HG03460 (cell line): ENCODE measurements around the gene PPFIA1.

Experiments used
- ATAC-seq: cut with Tn5 transposase; IDR thresholded peaks from one replicate; pipeline ENCODE4 v1.9.1; 2021; ENCODE audit not compliant: unreplicated experiment

Gene PPFIA1

DNA sequence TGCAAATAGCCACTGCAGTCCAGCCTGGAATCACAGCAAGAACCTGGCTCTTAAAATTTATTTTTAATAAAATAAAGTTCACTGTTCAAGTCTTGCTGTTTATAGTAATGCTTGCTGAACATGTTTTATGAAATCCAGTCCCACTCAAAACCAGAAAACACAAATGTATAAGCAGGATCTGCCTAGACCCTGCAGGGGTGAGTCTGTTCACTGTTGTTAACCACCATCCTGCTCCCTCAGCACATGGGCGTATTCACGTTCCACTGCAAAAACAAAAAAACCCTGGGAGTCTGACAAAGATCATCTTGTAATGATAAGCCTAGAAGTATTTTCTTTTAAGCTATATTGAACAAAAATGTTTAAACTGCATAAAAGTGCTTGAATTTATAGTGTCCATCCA lies 82.8 kb downstream of the PPFIA1 start:
- ATAC-seq: no peak

DNA sequence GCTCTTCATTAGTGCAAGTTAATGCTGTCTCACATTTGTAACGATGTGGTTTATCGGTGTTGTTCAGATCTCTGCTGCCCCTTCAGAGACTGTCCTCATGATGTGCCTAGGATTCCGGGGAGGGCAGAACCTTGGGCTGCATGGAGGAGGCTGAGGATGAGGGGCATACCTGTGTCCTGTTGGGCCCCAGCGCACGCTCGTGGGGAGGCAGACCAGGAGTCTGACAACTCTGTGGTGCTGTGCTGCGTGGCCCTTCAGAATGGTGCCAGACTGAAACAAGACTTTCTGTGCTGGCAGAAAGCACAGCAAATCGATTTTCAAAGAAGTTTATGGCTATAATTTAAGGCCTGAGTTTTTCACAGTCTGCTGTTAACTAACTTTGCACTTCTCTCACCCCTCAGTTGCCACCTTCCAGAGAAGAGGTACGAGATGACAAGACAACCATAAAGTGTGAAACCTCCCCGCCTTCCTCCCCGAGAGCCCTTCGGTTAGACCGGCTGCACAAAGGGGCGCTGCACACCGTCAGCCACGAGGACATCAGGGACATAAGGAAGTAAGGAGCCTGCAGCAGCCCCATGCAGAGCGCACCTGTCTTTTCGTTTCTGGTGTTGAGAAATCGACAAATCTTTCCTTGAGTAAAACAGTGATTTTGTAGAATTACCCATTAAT lies 83.5 kb downstream of the PPFIA1 start:
- no peak for ATAC-seq

DNA sequence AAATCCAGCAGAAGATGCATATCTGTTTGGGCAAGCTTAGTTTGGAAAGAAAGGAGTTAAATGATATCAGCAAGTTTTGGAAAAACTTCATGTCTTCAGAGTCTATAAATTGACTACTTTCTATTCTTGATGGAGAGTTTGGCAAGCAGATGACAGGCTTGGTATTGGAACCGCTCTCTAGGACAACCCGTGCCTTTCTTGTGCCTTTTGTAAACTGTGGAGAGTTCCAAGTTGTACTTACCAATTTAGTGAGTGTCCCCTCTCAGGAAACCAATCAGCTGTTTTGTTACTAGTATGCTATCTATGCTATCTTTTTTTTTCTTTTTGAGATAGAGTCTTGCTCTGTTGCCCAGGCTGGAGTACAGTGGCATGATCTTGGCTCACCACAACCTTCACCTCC lies 84.1 kb downstream of the PPFIA1 start:
- no peak for ATAC-seq

DNA sequence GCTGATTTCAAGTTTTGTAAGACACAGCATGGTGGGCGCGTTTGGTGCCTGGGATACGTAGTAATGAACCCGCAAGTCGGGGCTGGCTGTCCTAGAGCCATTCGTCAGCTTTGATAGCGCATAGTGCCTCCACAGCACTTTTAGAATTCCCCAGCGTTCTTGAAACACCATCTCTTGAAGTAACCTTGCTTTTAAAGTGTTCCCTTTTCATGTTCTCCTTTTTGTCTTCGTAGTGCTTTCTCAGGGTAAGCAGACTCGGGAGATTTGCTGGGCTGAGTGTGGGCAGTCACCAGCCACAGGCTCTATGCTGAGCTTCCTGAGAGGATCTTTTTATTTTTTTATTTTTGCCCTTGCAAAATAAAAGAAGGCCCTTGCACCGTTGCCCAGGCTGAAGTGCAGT lies 88.3 kb downstream of the PPFIA1 start:
- no peak for ATAC-seq

DNA sequence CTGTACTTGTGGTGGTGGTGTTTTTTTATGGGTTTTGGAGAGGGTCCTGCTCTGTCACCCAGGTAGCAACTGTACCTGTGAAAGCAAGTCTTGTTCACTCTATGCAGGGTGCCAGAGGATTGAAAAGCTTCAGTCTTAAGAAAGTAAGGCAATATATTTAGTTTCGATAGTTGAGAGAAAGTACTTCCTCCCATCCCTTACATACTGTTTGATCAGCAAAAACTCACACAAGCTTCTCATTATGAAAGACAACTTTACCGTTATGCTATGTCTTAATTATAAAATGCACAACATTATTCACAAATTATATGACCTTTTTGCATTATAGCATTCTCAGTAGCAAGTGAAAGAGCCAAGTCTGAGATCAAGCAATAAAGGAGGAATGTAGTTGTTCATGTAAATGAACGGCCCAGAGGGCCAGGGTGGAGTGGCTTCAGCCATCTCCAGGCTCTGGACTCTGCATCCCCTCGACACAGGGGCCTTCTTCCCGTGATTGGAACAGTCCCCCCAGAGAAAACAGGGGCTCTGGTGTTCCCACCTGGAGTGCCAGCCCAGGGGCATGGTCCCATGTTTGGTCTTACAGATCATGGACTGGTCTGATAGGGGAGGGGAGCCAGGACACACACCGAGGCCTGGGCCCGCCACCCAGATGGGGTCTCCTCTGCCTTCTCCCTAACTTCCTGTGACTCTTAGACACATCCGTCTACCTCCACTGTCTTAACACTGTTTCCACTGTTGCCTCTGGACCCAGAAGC lies 89.1 kb downstream of the PPFIA1 start:
- ATAC-seq: no peak

DNA sequence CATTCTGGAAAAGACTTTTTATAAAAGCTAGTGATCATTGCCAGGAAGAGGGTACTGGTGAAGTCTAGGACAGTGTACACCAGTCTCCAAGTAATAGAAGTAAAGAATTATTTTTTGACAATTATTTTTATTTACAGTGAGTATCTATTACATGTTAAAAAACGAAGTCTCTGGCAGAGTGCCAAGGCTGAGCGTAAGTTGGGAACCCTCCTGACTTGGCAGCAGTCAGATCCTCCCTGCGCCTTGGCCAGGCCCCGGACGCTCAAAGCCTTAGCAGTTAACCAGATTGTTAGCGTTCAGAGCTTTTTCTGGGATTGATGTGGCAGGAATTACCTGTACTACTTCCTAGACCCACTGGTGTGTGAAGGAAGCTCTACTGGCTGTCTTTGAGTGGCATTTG lies 89.7 kb downstream of the PPFIA1 start:
- ATAC-seq: no peak

DNA sequence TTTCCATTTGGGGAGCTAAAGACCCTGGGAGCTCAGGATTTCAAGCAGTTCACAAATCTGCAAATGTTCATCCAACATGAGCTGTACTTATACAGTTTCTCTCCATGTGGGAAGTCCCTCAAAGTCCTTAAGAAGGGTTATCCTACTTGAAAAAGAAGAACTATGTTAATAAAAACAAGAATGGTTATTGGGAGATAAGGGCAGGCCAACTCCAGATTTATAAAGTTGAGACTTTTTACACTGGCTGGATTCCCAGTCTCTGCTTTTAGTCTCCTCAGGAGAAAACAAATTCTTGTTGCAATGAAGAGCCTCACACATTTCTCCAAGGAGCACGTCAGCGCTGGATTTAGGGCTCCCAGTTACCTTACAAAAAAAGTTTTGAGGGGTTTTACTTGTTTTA lies 93.7 kb downstream of the PPFIA1 start:
- no peak for ATAC-seq

DNA sequence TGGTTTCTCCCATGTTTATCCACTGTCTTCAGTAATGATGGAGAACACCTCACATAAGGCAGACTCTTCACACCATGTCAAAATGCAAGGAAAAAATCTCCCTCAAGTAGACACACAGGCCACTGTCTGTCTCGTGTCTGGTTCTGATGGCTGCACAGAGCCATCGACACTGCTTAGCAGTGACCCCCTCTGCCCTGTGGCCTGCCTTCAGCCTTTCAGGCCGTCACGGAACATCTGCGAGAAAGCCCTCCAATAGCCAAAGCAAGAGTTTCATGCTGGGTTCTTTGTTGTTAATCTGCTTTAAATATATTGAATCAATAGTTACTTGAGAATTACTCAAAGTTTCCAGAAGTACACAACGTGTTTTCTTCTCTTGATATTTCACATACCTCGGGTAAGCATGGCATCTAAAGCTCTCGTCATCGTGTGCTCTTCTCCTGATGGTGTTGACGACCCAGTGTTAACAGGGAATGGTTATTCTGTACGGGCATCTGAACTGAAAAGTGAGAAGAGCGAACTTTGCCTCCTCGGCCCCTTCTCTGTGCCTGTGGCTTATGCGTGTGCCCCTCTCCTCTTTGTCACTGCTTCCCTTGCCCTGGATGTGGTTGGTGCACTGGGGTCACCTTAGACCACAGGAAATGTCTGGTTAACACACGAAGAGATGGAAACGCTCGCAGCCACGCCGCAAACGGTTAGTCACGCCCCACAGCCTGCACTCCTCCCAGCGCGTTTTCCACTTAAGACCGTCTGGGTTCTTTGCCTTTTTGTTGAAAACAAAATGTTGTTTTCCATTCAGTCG lies 94.5 kb downstream of the PPFIA1 start:
- ATAC-seq: no peak

DNA sequence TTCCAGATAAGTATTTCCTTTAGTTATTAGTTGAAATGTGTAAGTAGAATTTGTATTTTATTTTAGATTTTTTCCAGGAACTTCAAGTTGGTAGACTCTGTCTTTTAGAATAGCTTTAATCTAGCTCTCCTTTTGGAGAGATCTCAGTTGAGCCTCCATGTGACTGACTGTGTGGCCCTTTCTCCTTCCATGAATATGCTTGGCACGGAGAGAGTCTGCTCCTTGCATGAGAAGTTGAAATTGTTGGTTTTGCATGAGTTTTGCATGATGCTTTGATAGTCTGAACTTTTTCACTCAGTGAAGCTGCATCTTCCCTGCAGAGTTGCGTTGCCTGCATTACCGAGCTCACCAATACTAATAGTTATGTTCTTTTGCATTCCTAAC lies 95.0 kb downstream of the PPFIA1 start:
- no peak for ATAC-seq

DNA sequence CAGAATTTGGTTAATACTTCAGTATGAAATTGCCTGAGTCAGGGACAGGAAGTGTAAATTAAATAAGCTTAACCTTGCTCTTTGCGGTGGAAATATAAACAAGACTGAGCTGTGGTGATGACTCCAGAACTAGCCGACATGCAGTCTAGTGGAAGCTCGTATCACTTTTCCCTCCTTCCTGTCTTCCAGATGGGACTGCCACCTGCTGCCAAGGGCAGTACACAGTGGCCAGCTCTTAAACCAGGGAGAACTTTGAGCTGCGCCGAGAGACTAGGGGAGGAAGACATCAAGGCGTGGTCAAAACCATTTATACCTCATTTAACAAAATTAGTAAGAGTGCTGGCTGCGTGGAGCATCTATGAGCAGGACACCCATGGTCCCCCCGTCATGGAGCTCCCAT lies 96.6 kb downstream of the PPFIA1 start:
- ATAC-seq: no peak

DNA sequence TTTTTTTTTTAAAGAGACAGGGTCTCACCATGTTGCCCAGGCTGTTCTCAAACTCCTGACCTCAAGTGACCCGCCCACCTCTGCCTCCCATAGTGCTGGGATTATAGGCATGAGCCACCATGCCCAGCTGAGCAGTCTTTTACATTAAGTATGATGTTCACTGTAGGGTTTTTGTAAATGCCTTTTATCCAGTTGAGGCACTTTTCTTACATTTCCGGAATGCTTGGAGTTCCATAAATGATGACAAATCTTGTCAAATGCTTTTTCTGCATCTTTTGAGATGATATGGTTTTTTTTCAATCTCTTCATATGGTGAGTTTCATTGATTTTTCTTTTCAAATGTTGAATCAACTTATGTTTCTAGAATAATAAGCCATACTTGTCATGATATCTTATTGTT lies 98.5 kb downstream of the PPFIA1 start:
- ATAC-seq: no peak

DNA sequence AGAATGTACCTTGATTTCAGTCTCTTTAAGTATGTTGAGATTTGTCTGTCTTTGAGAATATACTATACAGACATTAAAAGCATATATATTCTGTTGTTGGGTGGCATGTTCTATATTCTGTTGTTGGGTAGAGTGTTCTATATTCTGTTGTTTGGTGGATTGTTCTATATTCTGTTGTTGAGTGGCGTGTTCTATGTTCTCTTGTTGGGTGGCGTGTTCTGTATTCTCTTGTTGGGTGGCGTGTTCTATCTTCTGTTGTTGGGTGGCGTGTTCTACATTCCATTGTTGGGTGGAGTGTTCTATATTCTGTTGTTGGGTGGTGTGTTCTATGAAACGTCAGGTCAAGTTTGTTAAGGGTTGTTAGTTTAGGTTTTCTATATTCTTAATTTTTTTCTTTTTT lies 100.8 kb downstream of the PPFIA1 start:
- ATAC-seq: no peak

DNA sequence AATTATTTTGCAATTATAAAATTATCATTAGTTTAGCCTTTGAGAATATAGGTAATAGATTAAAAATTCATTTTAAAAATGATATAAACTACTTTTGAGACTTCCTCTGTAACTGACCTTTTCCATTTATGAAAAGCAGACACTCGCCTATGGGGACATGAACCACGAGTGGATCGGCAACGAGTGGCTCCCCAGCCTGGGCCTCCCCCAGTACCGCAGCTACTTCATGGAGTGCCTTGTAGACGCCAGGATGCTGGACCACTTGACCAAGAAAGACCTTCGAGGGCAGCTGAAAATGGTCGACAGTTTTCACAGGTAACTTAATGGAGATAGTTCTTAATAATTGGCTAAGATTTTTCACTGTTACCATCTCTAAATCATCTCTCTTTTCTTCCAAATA lies 101.6 kb downstream of the PPFIA1 start:
- ATAC-seq: no peak

DNA sequence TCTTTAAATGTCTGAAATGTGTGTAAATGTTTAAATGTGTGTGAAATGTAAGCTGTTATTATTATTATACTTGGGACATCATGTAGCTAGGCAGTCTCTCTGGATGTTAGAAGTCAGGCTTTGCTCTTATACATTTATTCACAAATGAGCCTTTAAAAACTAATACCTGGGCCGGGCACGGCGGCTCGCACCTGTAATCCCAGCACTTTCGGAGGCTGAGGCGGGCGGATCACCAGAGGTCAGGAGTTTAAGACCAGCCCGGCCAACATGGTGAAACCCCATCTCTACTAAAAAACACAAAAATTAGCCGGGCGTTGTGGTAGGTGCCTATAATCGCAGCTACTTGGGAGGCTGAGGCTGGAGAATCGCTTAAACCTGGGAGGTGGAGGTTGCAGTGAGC lies 106.1 kb downstream of the PPFIA1 start:
- ATAC-seq: no peak

DNA sequence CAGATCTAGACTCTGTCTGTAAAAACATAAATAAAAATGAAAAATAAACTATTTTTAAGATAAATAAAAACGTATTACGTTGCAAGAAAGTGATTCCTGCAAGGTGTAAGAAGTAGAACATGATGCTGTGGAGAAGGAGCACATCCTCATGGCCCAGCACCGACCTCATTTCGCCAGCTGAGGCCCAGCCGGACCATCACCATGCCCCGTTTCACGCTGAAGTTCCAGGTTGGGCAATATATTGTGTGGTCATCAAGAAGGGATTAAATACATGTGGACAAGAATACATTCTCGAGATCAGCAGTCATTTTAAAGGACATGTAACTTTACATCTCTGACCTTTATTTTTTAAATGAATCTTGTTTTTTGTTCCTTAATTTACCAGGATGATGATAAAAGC lies 107.2 kb downstream of the PPFIA1 start:
- no peak for ATAC-seq

DNA sequence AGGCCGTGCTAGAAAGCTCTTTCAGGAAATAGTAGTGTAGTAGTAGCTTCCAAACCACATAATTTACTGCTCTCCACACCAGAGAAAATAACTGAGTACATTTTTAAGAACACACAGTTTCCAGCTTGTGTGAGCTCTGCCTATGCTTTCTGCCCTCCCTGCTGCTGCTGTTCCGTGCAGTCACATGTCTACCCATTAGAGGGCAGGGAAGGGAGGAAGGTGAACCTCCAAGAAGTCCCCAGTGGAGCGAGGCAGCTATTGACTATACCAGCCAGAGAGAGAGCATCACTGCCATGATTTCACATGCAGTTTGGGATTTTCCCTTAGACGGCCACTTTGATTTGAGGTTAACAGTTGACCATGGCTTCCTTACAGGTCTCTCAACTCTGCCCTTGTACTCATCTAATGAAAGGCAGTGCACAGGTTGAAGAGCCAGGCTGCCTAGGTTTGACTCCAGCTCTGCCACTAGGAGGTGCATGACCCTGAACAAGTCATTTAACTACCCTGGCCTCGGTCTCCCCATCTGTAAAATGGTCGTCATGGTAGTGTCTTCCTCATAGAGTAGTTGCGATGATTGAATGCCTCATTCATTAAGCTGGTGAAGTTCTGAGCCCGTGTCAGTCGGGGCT lies 108.1 kb downstream of the PPFIA1 start:
- no peak for ATAC-seq

DNA sequence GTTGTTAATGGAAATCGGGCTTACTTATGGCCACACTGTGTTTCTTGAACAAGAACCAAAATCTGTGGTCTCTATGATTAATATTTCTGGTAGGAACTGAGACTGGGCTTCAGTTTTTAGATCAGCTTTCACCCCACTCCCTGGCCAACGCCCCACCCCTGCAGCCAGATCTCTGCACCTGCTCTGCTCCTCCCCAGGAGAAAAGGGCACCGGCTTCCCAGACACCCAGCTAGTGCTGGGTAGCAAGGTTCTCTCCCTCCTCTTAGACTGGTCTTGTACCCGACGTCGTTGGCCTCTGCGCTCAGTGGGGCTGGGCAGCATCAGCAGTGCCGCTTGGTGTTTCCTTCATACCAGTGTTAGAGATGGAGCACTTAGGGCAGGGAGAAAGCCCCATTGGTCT lies 110.9 kb downstream of the PPFIA1 start:
- no peak for ATAC-seq

DNA sequence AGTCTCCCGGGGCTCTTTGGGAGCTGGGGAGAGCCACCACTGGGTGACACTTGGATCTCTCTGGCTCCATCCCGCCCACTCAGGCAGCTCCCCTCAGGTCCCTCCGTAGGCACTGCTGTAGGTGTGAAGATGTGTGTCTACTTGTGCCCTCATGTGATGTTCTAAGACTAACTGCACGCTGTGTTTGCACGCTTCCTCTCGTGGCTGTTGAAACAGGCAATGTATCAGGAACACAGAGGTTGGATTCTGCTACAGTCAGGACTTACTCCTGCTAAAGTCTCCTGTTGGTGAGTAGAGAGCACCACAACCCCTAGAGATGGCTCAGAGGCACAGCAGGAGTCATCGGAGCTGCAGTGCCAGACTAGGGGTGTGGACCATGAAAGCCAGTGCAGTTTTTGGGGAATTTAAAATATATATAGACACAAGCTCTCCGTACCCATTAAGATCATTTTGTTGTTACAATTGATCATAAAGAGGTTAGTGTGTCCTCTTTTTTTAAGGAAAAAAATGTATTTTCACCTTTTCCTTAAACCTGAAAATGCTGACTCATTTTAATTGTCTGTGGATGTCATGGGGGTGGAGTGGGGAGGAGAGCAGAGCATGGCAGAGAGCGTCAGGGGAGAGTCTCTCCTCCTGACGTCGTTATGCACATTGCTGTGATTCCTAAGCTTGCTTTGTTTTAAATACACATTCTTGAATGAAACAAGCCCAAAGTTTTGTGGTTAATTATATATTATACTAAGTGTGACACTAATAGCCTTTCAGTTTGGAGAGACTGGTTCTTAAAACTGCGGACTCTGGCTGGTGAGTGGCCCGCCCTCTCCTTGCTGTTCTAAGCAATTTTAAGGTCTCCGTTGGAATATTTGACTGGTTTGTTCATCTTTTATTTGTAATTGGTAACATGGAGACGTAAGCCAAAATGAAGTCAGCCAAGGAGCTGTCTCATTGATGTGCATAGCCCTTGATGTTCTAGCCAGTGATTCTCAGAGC lies 111.7 kb downstream of the PPFIA1 start:
- ATAC-seq: no peak

DNA sequence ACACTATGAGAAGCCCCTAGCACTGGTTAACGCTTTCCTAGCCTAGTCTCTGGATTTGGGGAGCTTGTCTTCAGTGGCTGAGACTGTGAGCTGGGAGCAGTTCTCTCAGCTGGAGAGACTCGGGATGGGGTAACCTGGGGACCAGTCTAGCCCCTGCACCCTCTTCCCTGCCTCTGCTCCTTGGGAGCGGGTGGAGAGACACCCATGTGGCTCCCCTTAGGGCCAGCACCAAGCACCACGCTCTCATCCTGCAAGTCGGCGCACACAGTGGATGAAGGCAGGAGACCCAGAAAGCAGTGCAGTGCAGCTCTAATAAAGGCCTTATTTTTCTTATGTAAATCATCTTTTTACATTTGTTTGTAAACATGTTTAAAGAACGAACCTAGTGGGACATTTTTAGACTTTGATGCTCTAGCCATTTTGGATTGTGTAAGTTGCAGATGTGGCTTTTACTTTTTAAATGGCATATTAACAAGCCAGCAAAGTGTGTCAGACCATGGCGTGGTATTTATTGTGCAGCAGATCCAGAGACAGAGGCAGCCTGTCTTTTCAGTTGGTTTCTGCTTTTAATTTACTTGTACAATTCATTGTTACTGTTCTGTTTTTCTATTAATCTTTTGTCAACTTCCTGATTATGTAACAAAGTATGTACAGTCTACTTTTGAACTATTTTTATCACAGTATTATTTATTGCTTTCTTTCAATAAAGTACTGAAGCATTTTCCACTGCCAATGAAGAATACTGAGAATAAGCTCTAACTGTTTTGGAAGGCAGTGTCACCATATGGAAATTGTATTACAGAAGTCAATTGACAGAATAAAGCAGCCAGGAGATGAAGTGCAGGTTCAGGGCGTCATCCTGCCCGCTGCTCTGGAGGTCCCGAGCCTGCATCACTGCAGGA lies 113.4 kb downstream of the PPFIA1 start:
- no peak for ATAC-seq
